GM10847 (cell line): ENCODE data around the gene LSM3.

Experiments used
- POLR2A ChIP-seq: IDR thresholded peaks from 2 replicates; pipeline ENCODE4 v1.6.1; 2011; ENCODE audit not compliant: insufficient read length; ENCODE audit errors: extremely low read depth

Gene LSM3

DNA sequence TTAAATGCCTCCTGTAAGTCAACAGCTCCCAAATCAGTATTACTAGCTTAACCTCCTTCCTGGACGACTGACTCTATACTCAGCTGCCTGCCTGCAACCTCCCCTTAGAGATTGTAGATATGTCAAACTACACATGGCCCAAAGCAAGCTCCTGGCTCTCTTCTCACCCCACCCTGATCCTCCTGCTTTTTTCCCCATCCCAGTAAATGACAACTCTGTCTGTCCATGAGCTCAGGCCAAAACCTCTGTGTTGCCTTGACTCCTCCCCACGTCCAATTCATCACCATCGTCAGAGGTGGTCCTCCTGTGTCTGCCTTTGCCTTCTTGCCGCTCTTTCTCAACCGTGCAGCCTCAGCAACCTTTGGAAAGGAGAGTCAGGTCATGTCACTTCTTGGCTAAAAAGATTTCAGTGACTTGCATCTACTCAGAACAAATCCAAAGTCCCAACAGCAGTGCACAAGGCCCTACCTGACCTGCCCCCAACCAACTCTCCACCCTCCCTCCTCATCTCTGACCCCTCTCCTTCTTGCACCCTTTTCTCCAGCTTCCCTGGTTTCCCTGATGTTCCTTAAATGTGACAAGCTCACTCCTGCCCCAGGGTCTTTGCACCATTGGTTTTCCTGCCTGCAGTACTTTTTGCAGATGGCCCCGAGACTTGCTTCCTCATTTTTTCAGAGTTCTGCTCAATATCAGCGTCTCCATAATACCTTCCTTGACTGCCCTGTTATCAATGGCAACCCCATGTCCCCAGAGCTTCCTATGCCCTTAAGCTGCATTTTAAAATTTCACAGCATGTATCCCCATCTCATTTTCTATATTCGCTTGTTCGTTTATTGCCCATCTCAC is 52.8 kb downstream of the LSM3 start:
- TF ChIP-seq POLR2A = no peak

DNA sequence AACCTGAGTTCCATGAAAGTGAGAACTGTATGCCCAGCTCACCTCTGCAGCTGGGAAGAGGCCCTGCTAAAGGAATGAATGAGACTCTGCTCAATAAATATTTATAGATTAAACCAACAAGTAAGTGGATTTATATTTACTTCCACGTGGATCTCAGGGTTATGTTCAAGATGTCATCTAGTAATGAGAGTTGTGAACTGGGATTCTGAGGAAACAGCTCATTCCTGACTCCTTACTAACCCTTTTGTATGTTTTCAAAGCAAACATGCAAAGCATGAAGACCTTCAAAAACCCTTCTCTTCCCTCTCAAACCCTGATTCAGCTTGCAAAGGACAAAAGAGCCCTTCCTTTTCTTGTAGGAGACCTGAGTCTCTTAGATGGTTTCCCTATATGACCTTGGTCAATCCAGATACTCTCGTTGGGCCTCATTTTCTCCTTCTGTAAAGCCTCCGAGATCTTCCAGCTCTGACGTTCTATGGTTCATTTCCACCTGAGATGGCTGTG is 53.4 kb downstream of the LSM3 start:
- no peak for TF ChIP-seq POLR2A

DNA sequence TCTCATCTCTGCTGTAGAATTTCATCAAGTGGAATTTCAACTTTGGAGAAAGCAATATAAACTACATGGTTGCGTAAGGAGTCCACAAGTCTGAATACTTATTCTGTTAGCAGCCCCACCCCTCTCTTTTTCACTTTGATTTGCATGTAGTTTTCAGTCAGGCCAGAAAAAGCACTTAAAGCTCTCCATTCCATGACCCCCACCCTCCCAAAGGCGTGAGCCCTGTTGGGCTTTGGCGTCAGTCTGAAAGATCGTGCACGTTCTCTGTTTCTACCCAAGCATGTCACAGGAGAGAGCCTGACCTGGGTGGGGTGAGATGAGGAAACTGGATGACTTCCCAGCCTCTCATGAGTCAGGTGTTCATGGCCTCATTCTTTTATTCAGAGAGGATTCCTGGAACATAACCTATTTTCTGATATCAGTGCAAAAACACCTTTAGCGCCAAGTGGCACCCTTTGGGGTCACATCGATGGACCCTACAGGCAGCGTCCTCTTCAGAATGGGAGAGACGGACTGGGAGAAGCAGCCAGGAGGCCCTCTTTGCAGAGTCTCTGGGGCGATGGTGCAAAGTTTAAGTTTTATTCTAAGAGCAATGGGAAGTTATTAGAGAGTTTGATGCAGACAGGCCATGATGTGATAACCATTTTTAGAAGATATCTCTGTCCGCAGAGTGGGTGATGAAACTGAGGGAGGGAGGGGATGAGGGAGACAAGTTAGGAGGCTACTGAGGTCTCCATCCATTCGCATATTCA is 55.8 kb downstream of the LSM3 start:
- TF ChIP-seq POLR2A = no peak

DNA sequence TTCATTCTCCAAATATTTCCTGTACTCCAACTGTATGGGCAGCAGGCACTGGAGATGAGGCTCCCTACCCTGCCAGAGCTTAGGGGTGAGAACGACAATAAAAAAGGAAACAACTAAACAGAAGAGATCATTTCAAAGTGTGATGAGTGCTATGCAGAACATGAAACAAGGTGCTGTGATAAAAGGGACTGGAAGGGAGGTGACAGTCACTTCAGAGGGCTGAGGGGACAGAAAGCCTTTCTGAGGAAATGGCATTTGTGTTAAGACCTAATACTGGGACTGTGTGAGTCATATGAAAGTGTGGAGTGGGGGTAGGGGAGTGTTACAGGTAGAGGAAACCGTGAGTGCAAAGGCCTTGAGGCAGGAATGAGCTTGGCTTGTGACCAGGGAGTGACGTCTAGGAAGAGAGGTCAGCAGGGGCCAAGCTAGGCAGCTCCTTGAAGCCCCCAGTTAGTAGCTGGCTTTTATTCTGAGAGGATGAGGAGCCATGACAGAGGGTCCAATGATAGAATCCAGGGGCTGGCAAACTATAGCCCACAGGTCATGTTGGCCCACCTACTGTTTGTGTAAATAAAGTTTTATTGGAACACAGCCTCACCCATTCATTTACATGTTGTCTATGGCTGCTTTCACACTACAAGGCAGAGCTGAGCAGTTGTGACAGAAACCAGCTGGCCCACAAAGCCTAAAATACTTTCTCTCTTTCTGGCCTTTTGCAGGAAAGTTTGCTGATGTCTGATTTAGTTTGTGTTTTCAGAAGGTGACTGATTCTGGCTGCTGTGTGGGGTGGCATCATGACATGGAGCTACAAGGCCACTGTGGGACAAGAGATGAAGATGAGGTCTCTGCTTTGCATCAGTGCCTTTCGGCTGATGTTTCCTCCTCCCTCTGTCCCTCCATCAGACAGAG is 56.6 kb downstream of the LSM3 start:
- no peak for TF ChIP-seq POLR2A

DNA sequence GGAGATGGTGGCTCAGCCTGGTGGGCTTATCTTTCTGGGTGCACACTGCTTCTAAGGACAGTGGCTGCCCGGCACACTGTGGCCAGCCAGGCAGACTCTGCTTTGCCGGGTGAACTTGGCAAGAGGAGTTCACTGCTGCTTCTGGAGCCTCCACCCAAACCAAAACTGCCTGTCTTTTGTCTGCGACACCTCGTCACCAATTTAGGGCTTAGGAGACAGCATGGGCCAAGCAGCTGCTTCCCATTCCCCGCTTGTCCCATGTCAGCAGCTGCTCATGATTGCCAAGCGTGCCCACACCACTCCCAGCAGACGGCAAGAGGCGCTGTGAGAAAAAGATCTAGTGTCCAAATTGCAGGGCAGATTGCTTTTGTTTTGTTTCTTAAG is 57.3 kb downstream of the LSM3 start:
- no peak for TF ChIP-seq POLR2A

DNA sequence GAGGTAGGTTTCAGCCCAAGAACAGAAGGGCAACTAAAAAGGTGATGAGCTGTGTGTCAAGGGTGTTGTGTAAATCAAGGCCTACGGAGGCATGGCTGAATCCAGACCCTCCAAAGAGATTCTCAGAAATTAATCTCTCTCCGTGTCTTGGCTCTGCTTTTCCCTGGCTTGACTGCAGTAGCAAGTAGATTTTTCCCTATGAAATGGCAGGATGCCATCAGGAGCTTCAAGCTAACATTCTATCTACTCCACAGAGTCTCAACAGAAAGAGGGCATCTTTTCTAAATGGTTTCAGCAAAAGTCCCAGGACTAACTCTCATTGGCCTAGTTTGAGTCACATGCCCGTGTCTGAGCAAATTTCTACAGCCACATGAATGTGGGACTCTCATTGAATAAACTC is 58.3 kb downstream of the LSM3 start:
- TF ChIP-seq POLR2A = no peak

DNA sequence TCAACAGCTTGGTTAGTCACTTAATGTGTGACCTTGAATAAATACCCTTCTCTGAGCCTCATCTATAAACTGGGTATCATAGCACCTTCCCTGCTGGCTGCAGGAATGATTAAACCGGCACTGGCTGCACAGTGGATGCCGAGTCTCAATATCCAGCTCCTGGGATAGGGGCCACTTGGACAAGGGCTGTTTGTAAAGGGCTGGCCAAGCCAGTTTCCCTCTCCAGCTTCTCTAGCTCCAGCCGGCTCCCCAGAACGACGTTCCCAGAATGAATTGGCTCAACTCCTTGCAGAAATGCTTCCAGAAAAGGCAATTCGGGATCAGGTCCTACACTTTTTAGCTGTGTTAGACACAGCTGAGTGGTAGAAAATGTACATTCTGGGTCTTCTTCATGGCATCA is 58.8 kb downstream of the LSM3 start:
- no peak for TF ChIP-seq POLR2A

DNA sequence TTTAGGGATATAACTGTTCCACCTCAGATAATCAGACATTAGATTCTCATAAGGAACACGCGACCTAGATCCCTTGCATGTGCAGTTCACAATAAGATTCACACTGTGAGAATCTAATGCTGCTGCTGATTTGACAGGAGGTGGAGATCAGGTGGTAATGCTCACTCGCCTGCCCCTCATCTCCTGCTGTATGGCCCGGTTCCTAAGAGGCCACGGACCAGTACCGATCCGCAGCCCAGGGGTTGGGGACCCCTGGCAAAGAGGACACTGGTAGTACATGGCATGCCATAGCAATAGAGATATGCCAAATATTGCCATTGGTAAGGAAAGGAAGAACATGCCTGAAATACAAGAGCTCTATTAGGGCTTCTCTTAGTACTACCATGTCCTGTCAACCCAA is 59.7 kb downstream of the LSM3 start:
- no peak for TF ChIP-seq POLR2A

DNA sequence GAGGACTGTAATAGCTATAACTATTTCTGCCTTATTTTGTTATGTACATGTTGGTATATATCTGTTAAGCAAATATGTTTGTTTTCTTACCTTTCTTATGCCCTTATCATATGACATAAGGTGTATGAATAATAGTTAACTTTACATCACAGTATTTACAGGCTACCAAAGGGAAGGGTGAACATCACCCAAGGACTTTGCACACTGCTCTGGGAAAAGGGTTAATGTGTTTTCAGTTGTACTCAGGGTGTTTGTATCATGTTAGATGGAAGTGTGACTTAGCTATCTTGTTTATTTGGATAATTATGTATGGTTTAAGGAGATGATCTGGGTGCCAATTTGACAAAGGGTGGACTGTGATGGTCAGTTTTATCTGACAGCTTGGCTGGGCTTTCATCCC is 60.3 kb downstream of the LSM3 start:
- no peak for TF ChIP-seq POLR2A

DNA sequence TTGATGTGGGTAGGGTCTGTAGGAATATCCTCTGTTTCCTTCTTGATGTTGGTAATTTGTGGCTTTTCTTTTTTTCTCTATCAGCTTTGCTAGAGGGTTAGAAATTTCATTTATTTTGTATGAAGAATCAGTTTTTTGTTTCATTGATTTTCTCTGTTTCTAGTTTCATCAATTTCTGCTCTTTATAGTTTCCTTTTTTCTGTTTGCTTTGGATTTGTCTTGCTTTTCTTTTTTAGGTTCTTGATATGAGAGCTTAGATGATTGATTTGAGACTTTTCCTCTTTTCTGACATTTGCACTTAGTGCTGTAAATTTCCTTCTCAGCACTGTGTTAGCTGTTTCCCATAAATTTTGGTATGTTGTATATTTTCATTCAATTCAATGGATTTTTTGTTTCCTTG is 61.3 kb downstream of the LSM3 start:
- no peak for TF ChIP-seq POLR2A

DNA sequence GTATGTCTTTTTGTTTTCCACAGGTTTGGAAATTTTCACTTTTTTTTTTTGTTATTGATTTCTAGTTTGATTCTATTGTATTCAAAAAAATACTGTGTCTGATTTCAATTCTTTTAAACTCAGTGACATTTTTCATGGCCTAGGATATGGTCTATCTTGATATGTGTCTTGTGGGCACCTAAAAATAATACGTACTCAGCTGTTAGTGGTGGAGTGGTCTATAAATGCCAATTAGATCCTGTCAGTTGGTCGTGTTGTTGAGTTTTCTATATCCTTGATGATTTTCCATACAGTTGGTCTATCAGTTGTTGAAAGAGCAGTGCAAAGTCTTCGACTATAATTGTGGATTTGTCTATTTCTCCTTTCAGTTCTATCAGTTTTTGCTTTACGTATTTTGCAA is 61.7 kb downstream of the LSM3 start:
- TF ChIP-seq POLR2A = no peak

DNA sequence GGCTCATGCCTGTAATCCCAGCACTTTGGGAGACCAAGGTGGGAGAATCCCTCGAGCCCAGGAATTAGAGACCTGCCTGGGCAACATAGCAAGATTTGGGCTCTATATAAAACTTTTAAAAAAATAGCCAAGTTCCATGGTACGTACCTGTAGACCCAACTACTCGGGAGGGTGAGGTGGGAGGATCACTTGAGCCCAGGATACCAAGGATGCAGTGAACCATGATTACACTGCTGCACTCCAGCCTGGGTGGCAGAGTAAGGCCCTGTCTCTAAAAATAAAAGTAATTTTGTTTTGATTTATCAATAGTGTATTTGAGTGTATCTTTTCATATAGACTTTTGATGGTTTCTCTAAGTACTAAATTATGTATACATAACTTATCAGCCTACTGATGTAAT is 63.1 kb downstream of the LSM3 start:
- no peak for TF ChIP-seq POLR2A

DNA sequence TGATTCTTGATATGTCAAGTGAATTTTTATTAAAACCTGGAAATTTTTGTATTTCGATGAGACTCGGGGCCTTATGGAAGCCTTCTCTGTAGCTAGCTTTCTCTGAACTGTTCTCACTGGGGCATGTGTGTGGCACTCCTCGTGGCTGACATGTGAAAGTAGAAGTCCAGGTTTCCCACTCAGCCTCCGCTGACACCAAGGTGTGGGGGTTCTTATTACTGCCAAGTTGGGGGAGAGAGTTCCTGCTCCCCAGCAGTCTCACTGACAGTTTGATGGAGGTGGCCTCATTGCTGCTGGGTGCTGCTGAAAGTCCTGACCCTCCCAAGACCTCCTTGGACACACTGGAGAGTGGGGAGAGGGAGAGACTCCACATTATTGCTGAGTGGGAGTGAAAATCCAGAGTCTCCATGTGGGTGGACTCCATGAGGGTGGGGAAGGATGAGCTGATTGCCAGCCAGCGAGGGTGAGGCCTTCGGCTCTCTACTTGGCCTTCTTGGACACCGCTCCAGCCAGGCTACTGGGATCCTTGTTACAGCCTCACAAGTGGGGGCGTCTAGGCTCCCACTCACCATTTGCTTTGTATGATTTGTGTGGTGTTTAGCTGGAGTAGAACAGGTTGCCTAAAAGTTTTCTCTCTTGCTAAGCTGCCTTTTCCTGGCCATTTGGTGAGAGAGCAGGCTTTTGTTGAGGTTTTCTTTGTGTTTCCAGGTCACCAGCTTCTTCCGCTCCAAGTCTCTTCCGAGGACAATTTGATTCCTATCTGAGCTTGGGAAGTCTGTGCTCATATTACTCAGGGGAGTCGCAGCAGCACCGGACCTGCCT is 64.1 kb downstream of the LSM3 start:
- no peak for TF ChIP-seq POLR2A

DNA sequence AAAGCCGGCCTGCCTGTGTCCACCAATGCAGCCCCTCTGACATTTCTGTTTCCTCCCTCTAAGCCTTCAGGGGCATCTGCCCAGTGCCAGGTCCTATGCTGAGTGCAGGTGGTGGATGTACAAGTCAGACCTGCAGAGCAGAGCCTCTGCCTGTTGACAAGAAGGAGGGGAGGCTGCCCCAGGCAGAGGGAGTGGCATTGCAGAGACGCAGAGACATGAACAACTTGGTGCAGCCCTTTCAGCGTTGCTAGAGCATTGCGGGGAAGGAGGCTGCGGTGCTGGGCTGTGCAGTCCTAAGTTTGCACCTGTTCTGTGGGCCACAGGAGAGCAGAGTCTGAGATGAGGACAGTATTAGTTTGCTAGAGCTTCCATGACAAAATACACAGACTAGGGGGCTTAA is 65.2 kb downstream of the LSM3 start:
- TF ChIP-seq POLR2A = no peak
